NB4 (cell line): ENCODE data around the gene NSF.
"Not testable (repeated sequence)": the region's sequence is repeated elsewhere in the genome, so short reads cannot be mapped to it uniquely, and the experiment has no call there.

Source experiments
- CTCF ChIP-seq: IDR thresholded peaks from one replicate; pipeline ENCODE4 v1.5.1; 2012; ENCODE audit warnings: low read depth, low read length
- POLR2A ChIP-seq: IDR thresholded peaks from 2 replicates; pipeline ENCODE4 v1.6.1; 2011; ENCODE audit warnings: mild to moderate bottlenecking; ENCODE audit not compliant: insufficient read length; ENCODE audit errors: extremely low read depth

- TF ChIP-seq CTCF, POLR2A: not testable (repeated sequence)
Measured at GRCh38 chr17:46693283-46693682, 102.8 kb downstream of the NSF start.
